ENCODE measurements around the gene CLEC4M.

DNA sequence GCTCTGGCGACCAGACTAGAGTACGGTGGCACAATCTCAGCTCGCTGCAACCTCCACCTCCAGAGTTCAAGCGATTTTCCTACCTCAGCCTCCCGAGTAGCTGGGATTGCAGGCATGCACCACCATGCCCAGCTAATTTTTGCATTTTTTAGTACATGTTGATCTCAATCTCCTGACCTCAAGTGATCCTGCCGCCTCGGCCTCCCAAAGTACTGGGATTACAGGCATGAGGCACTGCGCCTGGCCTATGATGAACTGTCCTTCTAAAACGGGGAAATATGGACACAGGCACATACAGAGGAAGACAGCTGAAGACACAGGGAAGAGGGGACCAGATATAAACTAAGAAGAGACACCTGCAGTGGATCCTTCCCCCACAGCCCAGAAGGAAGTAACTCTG is 12.7 kb downstream of the CLEC4M start:
- no peak for TF ChIP-seq SP1 (IDR thresholded peaks at IDR 0.05)
- TF ChIP-seq ZNF384 (IDR thresholded peaks at IDR 0.05): no peak
- no peak for TF ChIP-seq FOXK2 (IDR thresholded peaks at IDR 0.05)
- TF ChIP-seq, protein P1, sequence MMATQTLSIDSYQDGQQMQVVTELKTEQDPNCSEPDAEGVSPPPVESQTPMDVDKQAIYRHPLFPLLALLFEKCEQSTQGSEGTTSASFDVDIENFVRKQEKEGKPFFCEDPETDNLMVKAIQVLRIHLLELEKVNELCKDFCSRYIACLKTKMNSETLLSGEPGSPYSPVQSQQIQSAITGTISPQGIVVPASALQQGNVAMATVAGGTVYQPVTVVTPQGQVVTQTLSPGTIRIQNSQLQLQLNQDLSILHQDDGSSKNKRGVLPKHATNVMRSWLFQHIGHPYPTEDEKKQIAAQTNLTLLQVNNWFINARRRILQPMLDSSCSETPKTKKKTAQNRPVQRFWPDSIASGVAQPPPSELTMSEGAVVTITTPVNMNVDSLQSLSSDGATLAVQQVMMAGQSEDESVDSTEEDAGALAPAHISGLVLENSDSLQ (IDR thresholded peaks at IDR 0.05): no peak
- TF ChIP-seq ELF4 (IDR thresholded peaks at IDR 0.05): no peak
- no peak for TF ChIP-seq BHLHE40 (IDR thresholded peaks at IDR 0.05; ENCODE audit: borderline replicate concordance)
- TF ChIP-seq FOXM1 (IDR thresholded peaks at IDR 0.05; ENCODE audit: borderline replicate concordance): no peak
- no peak for TF ChIP-seq FOXA1 (IDR thresholded peaks at IDR 0.05)
- no peak for TF ChIP-seq L3MBTL2 (conservative IDR thresholded peaks at IDR 0.05)
